Endodermal cell (in vitro differentiated cells): ENCODE data around the gene DAGLA. TPM values are rescaled to one million over a fixed set of nuclear protein-coding genes. Genes with fewer than 3 reads are reported as not detected.
"Not testable (repeated sequence)": the region's sequence is repeated elsewhere in the genome, so short reads cannot be mapped to it uniquely, and the experiment has no call there.

Experiments used
- DNase-seq: peaks from one replicate; pipeline ENCODE4 v3.0.0-alpha.2; 2017
- H3K27ac ChIP-seq: 2 replicates; pipeline ENCODE4 v1.5.1; 2013; ENCODE audit warnings: mild to moderate bottlenecking, low read depth, low read length, moderate library complexity
- H3K27me3 ChIP-seq: 2 replicates; pipeline ENCODE4 v1.6.1; 2013; ENCODE audit warnings: mild to moderate bottlenecking, low read length, moderate library complexity; ENCODE audit not compliant: insufficient read depth, control insufficient read depth, poor library complexity, severe bottlenecking
- H3K36me3 ChIP-seq: 2 replicates; pipeline ENCODE4 v1.7.0; 2013; ENCODE audit warnings: mild to moderate bottlenecking, low read length, moderate library complexity; ENCODE audit not compliant: control insufficient read depth, insufficient read depth
- H3K4me1 ChIP-seq: one replicate; pipeline ENCODE4 v1.7.0; 2013; ENCODE audit warnings: low read length; ENCODE audit not compliant: control insufficient read depth, insufficient read depth
- H3K4me3 ChIP-seq: 2 replicates; pipeline ENCODE4 v1.5.1; 2013; ENCODE audit warnings: mild to moderate bottlenecking, low read length, moderate library complexity
- H3K9ac ChIP-seq: 2 replicates; pipeline ENCODE4 v1.6.1; 2013; ENCODE audit warnings: mild to moderate bottlenecking, low read length, moderate library complexity; ENCODE audit not compliant: poor library complexity, severe bottlenecking; ENCODE audit errors: extremely low read depth
- H3K9me3 ChIP-seq: 2 replicates; pipeline ENCODE4 v1.6.1; 2013; ENCODE audit warnings: mild to moderate bottlenecking, low read length, moderate library complexity; ENCODE audit not compliant: control insufficient read depth
- H3K27ac Mint-ChIP-seq: 2 replicates; pipeline ENCODE4 v1.8.0; 2020; ENCODE audit warnings: mixed read lengths
- H3K27me3 Mint-ChIP-seq: 2 replicates; pipeline ENCODE4 v1.8.0; 2021; ENCODE audit warnings: mild to moderate bottlenecking, mixed read lengths; ENCODE audit not compliant: insufficient read depth
- H3K36me3 Mint-ChIP-seq: 2 replicates; pipeline ENCODE4 v1.8.0; 2020; ENCODE audit warnings: low read depth, mixed read lengths
- H3K4me1 Mint-ChIP-seq: 2 replicates; pipeline ENCODE4 v1.8.0; 2020; ENCODE audit warnings: mixed read lengths
- H3K4me3 Mint-ChIP-seq: 2 replicates; pipeline ENCODE4 v1.8.0; 2020; ENCODE audit warnings: mild to moderate bottlenecking, moderate library complexity, mixed read lengths
- H3K9me3 Mint-ChIP-seq: 2 replicates; pipeline ENCODE4 v1.8.0; 2020; ENCODE audit warnings: mild to moderate bottlenecking, mixed read lengths
- WGBS, 2 experiments: methylation state at CpG; one replicate each; pipeline versions ENCODE4 v1.1.5 to v1.1.7; 2013; ENCODE audit warnings: missing lambda C conversion rate in 2 of 2, mixed read lengths in 1 of 2; ENCODE audit not compliant: insufficient coverage in 1 of 2, insufficient read length in 1 of 2; 5-methylcytosine and 5-hydroxymethylcytosine counted together
- total RNA-seq, 2 donors: library from RNA; stranded (reverse); fragmentation: NEBNext Ultra II Directional in 1 of 2; extraction: Animal tissue kit (Norgen Biotek cat#: 25700) in 1 of 2; gene quantifications; 2 replicates in 1 of 2; 3 replicates in 1 of 2; pipeline ENCODE4 v1.2.1, GENCODE V29; 2021
- TF ChIP-seq, protein P1 (sequence below): fragments of 200-600 bp; sonication (generic); conservative IDR thresholded peaks from 2 replicates; pipeline ENCODE4 v1.5.0; 2021; ENCODE audit warnings: antibody characterized with exemption, mild to moderate bottlenecking

The DAGLA gene
- total RNA-seq, 2 donors from 2014 or later: 5.6 to 8.7 TPM

DNA sequence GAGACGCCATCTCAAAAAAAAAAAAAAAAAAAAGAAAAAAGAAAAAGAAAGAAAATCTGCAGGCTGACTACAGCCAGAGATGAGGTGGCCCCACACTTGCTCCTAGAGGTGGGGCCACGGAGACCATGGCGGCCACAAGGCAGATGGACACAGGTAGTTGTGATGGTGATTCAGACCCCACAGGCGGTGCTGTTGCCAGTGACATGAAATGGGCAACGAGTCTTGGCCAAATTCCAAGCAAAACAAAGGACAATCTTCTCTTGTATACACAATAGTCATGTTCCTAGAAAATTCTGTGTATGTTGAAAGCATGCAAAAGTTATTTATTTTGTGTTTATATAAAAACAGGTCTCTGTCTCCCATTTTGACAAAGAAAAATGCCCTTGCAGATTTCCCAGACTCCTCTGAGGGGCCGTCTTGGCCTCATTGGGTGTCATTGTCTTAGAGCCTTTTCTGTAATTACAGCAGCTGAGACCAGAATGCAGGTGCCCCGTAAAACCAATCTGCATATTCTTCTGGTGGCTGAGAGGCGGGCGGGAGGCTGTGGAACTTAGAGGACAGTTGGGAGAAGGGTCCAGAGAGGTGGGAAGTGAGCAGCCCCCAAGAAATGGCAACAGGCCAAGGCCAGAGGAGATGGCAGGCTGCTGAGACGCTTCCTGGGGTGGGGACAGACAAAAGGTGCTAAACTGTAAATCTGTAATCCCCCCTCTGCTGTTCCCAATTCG is 22.5 kb upstream of the DAGLA start:
- Mint-ChIP-seq H3K4me1 (peaks cover 36% of the 10 kb centered on the region), H3K27ac (peak overlapping the region; percentile 67), H3K36me3 (no peaks in the 10 kb centered on the region), H3K9me3 (no peaks in the 10 kb centered on the region), H3K4me3 (no peak overlapping the region), H3K27me3 (peaks cover 4% of the 10 kb centered on the region)
- Histone ChIP-seq H3K9ac (no peak overlapping the region), H3K27me3 (no peaks in the 10 kb centered on the region), H3K27ac (no peak overlapping the region), H3K36me3 (no peaks in the 10 kb centered on the region), H3K4me3 (no peak overlapping the region), H3K4me1 (peaks cover 8% of the 10 kb centered on the region), H3K9me3 (no peaks in the 10 kb centered on the region)
- 73 to 86% methylated on average over 6 to 11 of the region's 11 CpGs for WGBS, 2 experiments
- TF ChIP-seq, protein P1, sequence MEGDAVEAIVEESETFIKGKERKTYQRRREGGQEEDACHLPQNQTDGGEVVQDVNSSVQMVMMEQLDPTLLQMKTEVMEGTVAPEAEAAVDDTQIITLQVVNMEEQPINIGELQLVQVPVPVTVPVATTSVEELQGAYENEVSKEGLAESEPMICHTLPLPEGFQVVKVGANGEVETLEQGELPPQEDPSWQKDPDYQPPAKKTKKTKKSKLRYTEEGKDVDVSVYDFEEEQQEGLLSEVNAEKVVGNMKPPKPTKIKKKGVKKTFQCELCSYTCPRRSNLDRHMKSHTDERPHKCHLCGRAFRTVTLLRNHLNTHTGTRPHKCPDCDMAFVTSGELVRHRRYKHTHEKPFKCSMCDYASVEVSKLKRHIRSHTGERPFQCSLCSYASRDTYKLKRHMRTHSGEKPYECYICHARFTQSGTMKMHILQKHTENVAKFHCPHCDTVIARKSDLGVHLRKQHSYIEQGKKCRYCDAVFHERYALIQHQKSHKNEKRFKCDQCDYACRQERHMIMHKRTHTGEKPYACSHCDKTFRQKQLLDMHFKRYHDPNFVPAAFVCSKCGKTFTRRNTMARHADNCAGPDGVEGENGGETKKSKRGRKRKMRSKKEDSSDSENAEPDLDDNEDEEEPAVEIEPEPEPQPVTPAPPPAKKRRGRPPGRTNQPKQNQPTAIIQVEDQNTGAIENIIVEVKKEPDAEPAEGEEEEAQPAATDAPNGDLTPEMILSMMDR: no peak
- no peak for DNase-seq

DNA sequence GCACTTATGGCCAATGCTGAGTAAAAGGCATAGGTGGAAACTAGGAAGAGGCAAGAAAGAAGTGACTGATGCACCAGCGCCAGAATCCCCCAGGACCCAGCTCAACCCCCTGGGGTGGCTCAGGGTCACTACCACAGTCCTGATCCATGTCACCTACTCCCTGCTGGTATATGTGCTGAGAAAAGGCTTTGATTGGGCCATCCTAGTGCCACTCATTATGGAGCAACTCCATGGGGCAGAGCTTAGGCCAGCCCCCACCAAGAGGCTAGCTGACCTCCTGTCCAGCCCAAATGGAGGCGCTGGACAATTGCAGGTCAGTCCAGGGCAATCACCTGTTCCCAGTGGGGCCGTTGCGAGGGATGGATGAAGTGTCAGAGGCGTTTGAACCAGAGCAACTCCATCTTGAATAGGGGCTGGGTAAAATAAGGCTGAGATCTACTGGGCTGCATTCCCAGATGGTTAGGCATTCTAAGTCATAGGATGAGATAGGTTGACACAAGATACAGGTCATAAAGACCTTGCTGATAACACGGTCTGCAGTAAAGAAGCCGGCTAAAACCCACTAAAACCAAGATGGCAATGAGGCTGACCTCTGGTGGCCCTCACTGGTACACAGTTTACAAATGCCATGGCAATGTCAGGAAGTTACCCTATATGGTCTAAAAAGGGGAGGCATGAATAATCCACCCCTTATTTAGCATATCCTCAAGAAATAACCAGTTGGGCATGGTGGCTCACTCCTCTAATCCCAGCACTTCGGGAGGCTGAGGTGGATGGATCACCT is 20.6 kb upstream of the DAGLA start:
- Histone ChIP-seq H3K9ac (no peak overlapping the region), H3K36me3 (no peaks in the 10 kb centered on the region), H3K4me3 (no peak overlapping the region), H3K4me1 (peaks cover 5% of the 10 kb centered on the region), H3K9me3 (no peaks in the 10 kb centered on the region), H3K27ac (no peak overlapping the region), H3K27me3 (no peaks in the 10 kb centered on the region)
- TF ChIP-seq, protein P1: peak; percentile 65
- Mint-ChIP-seq H3K4me1 (peaks cover 32% of the 10 kb centered on the region), H3K36me3 (no peaks in the 10 kb centered on the region), H3K4me3 (no peak overlapping the region), H3K9me3 (no peaks in the 10 kb centered on the region), H3K27ac (no peak overlapping the region), H3K27me3 (no peaks in the 10 kb centered on the region)
- WGBS, 2 experiments: 85 to 93% methylated on average over 5 to 8 of the region's 8 CpGs
- DNase-seq: no peak

DNA sequence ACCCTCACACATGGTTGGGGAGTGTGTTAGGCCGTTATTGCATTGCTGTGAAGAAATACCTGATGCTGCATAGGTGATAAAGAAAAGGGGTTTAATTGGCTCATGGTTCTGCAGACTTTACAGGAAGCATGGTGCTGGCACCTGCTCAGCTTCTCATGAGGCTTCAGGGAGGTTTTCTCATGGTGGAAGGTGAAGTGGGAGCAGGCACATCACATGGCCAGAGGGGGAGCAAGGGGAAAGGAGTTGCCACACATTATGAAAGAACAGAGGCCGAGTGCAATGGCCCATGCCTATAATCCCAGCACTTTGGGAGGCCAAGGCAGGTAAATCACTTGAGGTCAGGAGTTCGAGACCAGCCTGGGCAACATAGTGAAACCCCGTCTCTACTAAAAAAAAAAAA is 19.2 kb upstream of the DAGLA start:
- H3K4me1 Mint-ChIP-seq: peaks cover 22% of the 10 kb centered on the region
- not testable (repeated sequence) for H3K9me3 ChIP-seq, H3K9ac ChIP-seq, H3K27ac Mint-ChIP-seq, H3K27ac ChIP-seq, DNase-seq, H3K9me3 Mint-ChIP-seq, H3K4me3 ChIP-seq, H3K4me1 ChIP-seq, H3K27me3 ChIP-seq, H3K36me3 Mint-ChIP-seq, H3K4me3 Mint-ChIP-seq, H3K36me3 ChIP-seq, H3K27me3 Mint-ChIP-seq
- WGBS, 2 experiments: 85 to 93% methylated on average over 3 to 4 of the region's 4 CpGs
- TF ChIP-seq, protein P1: peak; percentile 59
